ENCODE measurements around the gene PCDHGB2. TPM values are rescaled to one million over a fixed set of nuclear protein-coding genes. Genes with fewer than 3 reads are reported as not detected.

PCDHGB2 gene
- total RNA-seq, 2 experiments from 2014 or later = 0.13 TPM

DNA sequence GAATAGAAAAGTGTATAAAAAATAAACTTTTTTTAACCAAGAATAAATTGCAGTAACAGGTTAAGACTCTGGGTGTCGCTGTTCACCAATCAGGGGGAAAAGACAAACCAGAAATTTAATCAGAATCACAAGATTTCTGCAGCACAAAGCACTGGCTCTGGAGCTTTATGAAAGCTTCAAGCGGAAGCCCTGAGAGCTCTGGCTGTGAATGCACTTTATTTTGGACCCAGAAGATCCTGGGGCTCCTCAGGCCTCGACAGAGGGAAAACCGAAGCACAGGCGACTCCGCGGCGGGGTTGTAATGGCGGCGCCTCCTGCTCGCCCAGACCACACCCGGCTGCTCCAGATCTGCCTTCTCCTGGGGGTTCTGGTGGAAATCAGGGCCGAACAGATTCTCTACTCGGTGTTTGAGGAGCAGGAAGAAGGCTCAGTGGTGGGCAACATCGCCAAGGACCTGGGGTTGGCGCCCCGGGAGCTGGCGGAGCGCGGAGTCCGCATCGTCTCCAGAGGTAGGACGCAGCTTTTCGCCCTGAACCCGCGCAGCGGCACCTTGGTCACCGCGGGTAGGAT lies 4.8 kb upstream of the PCDHGB2 start, which contains the start of gene PCDHGA4:
Gene PCDHGA4 (plus strand): TSS at position 122 of the 570 bp plus-strand sequence. CDS start 87 bp downstream, at position 209.
- ATAC-seq (no peak), DNase-seq (no peak)
- CTCF ChIA-PET = interaction anchor here (1.0 to 2.0 kb wide), 7 partner anchors 22 to 523 kb away, joined by 3 to 11 read pairs (median 4); partner anchors contain the start of genes PCDHGA10 and TAF7
- POLR2A ChIA-PET = no interaction called here
- H3K4me1 Mint-ChIP-seq (ENCODE audit: low read depth) = peaks cover 2% of the 10 kb centered on the region
- peaks cover 6% of the 10 kb centered on the region for H3K9me3 Mint-ChIP-seq (ENCODE audit: insufficient read depth)
- no peak within 1 kb of the TSS for H3K4me3 Mint-ChIP-seq
- no peak within 1 kb of the TSS for H3K27ac Mint-ChIP-seq
- H3K36me3 Mint-ChIP-seq (ENCODE audit: low read depth) = no peaks in the 10 kb centered on the region
- H3K27me3 Mint-ChIP-seq (ENCODE audit: low read depth) = peaks cover 31% of the 10 kb centered on the region

DNA sequence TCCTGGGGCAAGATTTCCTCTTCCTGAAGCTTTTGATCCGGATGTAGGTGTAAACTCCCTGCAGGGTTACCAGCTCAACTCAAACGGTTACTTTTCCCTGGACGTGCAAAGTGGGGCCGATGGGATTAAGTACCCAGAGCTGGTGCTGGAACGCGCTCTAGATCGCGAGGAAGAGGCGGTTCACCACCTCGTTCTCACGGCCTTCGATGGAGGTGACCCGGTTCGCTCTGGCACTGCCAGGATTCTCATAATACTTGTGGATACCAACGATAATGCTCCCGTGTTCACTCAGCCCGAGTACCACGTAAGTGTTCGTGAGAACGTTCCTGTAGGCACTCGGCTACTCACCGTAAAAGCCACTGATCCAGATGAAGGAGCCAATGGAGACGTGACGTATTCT lies 4.2 kb upstream of the PCDHGB2 start:
- ChIA-PET CTCF (interaction anchor here (1.1 to 2.0 kb wide), 6 partner anchors 22 to 208 kb away, joined by 4 to 11 read pairs (median 4); partner anchors contain the start of genes PCDHGA10 and TAF7), POLR2A (no interaction called here)
- peaks cover 5% of the 10 kb centered on the region for H3K36me3 Mint-ChIP-seq (ENCODE audit: low read depth)

DNA sequence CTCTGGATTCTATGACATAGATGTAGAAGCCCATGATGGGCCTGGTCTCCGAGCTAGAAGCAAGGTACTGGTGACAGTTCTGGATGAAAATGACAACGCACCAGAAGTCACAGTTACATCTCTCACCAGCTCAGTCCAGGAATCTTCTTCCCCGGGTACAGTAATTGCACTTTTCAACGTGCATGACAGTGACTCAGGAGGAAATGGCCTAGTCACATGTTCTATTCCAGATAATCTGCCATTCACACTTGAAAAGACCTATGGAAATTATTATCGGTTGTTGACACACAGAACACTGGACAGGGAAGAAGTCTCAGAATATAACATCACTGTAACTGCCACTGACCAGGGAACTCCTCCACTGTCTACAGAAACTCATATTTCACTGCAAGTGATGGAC lies 3.7 kb upstream of the PCDHGB2 start:
- POLR2A ChIA-PET = no interaction called here
- Mint-ChIP-seq H3K9me3 (ENCODE audit: insufficient read depth) (peaks cover 17% of the 10 kb centered on the region), H3K27me3 (ENCODE audit: low read depth) (peaks cover 31% of the 10 kb centered on the region), H3K4me3 (no peak overlapping the region), H3K4me1 (ENCODE audit: low read depth) (peaks cover 2% of the 10 kb centered on the region), H3K27ac (no peak overlapping the region), H3K36me3 (ENCODE audit: low read depth) (peaks cover 10% of the 10 kb centered on the region)
- ATAC-seq (no peak), DNase-seq (no peak)
- CTCF ChIA-PET = interaction anchor here (1.1 to 2.0 kb wide), 4 partner anchors 23 to 208 kb away, joined by 4 to 11 read pairs (median 6); partner anchors contain the start of gene TAF7

More for the DNA sequence above, 4.2 kb upstream of the PCDHGB2 start:
- no peak for DNase-seq
- no peak overlapping the region for H3K4me3 Mint-ChIP-seq
- H3K4me1 Mint-ChIP-seq (ENCODE audit: low read depth) = peaks cover 2% of the 10 kb centered on the region
- no peak for ATAC-seq
- peaks cover 28% of the 10 kb centered on the region for H3K27me3 Mint-ChIP-seq (ENCODE audit: low read depth)
- peaks cover 12% of the 10 kb centered on the region for H3K9me3 Mint-ChIP-seq (ENCODE audit: insufficient read depth)
- no peak overlapping the region for H3K27ac Mint-ChIP-seq

DNA sequence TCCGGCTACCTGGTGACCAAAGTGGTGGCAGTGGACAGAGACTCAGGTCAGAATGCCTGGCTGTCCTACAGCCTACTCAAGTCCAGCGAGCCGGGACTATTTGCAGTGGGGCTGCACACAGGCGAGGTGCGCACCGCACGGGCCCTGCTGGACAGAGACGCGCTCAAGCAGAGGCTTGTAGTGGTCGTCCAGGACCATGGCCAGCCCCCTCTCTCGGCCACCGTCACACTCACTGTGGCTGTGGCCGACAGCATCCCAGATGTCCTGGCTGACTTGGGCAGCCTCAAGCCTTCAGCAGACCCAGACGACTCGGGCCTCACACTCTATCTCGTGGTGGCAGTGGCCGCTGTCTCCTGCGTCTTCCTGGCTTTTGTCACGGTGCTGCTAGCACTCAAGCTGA lies 2.8 kb upstream of the PCDHGB2 start:
- H3K9me3 Mint-ChIP-seq (ENCODE audit: insufficient read depth) = peaks cover 22% of the 10 kb centered on the region
- ATAC-seq = no peak
- H3K4me3 Mint-ChIP-seq = no peak overlapping the region
- POLR2A ChIA-PET = no interaction called here
- H3K27ac Mint-ChIP-seq = no peak overlapping the region
- CTCF ChIA-PET = no interaction called here
- DNase-seq = no peak
- H3K36me3 Mint-ChIP-seq (ENCODE audit: low read depth) = peaks cover 13% of the 10 kb centered on the region
- H3K4me1 Mint-ChIP-seq (ENCODE audit: low read depth) = peaks cover 2% of the 10 kb centered on the region
- H3K27me3 Mint-ChIP-seq (ENCODE audit: low read depth) = peaks cover 30% of the 10 kb centered on the region

DNA sequence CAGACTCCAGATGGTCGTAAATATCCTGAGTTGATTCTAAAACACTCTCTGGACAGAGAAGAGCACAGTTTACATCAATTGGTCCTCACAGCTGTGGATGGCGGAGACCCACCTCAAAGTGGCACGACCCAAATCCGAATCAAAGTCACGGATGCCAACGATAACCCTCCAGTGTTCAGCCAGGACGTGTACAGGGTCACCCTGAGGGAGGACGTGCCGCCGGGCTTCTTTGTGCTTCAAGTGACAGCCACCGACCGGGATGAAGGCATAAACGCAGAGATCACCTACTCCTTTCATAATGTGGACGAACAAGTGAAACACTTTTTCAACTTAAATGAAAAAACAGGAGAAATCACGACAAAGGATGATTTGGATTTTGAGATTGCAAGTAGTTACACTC lies 891 bp downstream of the PCDHGB2 start:
- Mint-ChIP-seq H3K27ac (no peak overlapping the region), H3K4me3 (peak overlapping the region; percentile 6), H3K27me3 (ENCODE audit: low read depth) (peaks cover 47% of the 10 kb centered on the region), H3K9me3 (ENCODE audit: insufficient read depth) (peaks cover 45% of the 10 kb centered on the region), H3K36me3 (ENCODE audit: low read depth) (peaks cover 35% of the 10 kb centered on the region), H3K4me1 (ENCODE audit: low read depth) (peaks cover 2% of the 10 kb centered on the region)
- ChIA-PET CTCF (interaction anchor here (0.8 to 1.3 kb wide), 4 partner anchors 10 to 203 kb away, joined by 3 to 8 read pairs (median 4); partner anchors contain the start of genes PCDHGA10, PCDHGB1 and TAF7), POLR2A (no interaction called here)
- no peak for DNase-seq
- ATAC-seq = no peak

DNA sequence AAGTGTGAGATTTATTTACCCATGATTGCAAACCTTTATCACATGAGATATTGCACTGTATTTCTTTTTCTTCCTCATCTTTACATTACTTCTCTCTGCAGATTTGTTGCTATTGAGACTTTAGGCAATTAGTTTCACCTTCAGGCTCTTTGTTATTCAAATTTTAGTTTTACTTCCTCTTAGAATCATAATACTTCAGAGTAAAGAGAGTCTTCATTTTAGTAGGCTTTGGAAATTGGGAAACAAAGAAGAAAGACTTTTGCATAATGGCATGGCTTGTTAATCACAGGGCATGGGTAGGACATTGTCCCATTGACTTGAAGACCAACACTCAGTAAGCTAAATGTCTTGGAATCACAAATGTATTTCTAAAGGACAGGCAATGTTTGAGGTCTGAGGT lies 2.9 kb downstream of the PCDHGB2 start:
- CTCF ChIA-PET = no interaction called here

DNA sequence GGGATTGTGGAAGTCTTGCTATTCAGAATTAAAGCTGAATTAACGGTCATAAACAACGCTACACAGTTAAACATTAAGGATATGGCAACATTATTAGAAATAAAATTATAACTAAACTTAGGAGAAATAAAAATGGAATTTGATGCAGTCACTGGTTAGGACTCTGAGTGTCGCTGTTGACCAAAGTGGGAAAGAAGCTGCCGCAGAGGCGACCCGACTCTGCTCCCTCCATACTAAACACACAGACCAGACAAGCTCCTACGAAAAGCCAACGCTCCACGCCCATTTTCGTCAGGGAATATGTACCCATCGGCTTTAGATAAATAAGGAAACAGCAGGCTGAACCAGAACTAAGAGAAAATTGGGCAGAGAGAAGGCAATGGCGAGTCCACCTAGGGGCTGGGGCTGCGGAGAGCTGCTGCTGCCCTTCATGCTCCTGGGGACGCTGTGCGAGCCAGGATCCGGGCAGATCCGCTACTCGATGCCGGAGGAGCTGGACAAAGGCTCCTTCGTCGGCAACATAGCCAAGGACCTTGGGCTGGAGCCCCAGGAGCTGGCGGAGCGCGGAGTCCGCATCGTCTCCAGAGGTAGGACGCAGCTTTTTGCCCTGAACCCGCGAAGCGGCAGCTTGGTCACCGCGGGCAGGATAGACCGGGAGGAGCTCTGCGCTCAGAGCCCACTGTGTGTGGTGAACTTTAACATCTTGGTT lies 4.3 kb downstream of the PCDHGB2 start, which contains the start of gene PCDHGA5:
Gene PCDHGA5 (plus strand): TSS at position 211 of the 709 bp plus-strand sequence. CDS start 169 bp downstream, at position 380.
- H3K36me3 Mint-ChIP-seq (ENCODE audit: low read depth) = peaks cover 37% of the 10 kb centered on the region
- ATAC-seq = no peak
- peaks cover 2% of the 10 kb centered on the region for H3K4me1 Mint-ChIP-seq (ENCODE audit: low read depth)
- peaks cover 55% of the 10 kb centered on the region for H3K9me3 Mint-ChIP-seq (ENCODE audit: insufficient read depth)
- peak within 1 kb of the TSS; percentile 28 for H3K4me3 Mint-ChIP-seq
- peaks cover 51% of the 10 kb centered on the region for H3K27me3 Mint-ChIP-seq (ENCODE audit: low read depth)
- no peak for DNase-seq
- H3K27ac Mint-ChIP-seq = peak within 1 kb of the TSS; percentile 46
- CTCF ChIA-PET = interaction anchor here (1.0 to 1.2 kb wide), 6 partner anchors 22 to 57 kb away, joined by 3 to 5 read pairs (median 3); partner anchors contain the start of genes PCDHGA10, PCDHGA11, PCDHGB5 and TAF7
- POLR2A ChIA-PET = no interaction called here

More for the DNA sequence above, 2.9 kb downstream of the PCDHGB2 start:
- Mint-ChIP-seq H3K36me3 (ENCODE audit: low read depth) (peaks cover 37% of the 10 kb centered on the region), H3K9me3 (ENCODE audit: insufficient read depth) (peaks cover 55% of the 10 kb centered on the region), H3K4me1 (ENCODE audit: low read depth) (peaks cover 2% of the 10 kb centered on the region), H3K27me3 (ENCODE audit: low read depth) (peaks cover 53% of the 10 kb centered on the region), H3K4me3 (no peak overlapping the region), H3K27ac (no peak overlapping the region)
- DNase-seq (no peak), ATAC-seq (no peak)
- POLR2A ChIA-PET = interaction anchor here (1.2 kb wide), 1 partner anchor 42 kb away, joined by 3 read pairs; the partner anchor contains the start of gene TAF7

DNA sequence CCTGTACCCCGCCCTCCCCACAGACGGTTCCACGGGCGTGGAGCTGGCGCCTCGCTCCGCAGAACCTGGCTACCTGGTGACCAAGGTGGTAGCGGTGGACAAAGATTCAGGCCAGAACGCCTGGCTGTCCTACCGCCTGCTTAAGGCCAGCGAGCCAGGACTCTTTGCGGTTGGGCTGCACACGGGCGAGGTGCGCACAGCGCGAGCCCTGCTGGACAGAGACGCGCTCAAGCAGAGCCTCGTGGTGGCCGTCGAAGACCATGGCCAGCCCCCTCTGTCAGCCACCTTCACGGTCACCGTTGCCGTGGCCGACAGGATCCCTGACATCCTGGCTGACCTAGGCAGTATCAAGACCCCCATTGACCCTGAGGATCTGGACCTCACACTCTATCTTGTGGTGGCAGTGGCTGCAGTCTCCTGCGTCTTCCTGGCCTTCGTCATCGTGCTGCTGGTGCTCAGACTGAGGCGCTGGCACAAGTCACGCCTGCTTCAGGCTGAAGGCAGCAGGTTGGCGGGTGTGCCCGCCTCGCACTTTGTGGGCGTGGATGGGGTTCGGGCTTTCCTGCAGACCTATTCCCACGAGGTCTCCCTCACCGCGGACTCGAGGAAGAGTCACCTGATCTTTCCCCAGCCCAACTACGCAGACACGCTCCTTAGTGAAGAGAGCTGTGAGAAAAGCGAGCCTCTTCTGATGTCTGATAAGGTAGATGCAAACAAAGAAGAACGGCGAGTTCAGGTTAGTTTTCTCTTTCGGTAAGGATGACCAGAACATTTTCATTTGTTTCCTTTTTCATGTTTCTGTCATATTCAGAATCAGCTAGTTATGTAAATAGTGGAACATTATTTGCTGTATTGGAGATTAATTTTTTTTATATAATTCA lies 6.5 kb downstream of the PCDHGB2 start:
- ChIA-PET POLR2A (no interaction called here), CTCF (no interaction called here)
- H3K4me1 Mint-ChIP-seq (ENCODE audit: low read depth) = peaks cover 8% of the 10 kb centered on the region
- peaks cover 48% of the 10 kb centered on the region for H3K9me3 Mint-ChIP-seq (ENCODE audit: insufficient read depth)
- peaks cover 28% of the 10 kb centered on the region for H3K36me3 Mint-ChIP-seq (ENCODE audit: low read depth)
- H3K27ac Mint-ChIP-seq = no peak overlapping the region
- peaks cover 56% of the 10 kb centered on the region for H3K27me3 Mint-ChIP-seq (ENCODE audit: low read depth)
- H3K4me3 Mint-ChIP-seq = peak overlapping the region; percentile 38
- ATAC-seq (no peak), DNase-seq (no peak)

DNA sequence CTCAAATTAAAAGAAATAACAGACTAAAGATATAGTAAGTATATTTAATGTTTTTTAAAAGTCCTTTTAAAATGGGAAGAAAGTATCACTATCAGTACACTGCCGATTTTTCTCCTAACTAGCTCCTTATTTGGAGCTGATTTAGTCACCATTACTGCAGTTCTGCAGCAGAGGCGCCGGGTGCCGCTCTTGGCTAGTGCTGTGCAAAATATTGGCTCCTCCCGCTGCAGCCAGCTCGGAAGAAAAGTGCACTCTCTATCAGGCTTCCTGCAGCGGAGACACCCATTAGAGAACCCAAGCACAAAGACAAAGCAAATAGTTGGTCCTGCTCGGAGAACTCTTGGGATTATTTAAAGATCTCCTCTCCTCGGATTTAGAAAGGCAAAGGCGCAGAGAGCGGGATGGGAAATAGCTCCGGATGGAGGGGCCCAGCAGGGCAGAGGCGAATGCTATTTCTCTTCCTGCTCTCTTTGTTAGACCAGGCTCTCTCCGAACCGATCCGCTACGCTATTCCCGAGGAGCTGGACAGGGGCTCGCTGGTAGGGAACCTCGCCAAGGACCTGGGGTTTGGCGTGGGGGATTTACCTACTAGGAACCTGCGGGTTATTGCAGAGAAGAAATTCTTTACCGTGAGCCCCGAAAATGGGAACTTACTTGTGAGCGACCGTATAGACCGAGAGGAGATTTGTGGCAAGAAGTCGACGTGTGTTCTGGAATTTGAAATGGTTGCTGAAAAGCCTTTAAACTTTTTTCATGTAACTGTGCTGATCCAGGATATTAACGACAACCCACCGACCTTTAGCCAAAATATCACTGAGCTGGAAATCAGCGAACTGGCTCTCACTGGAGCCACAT lies 10.4 kb downstream of the PCDHGB2 start, which contains the start of gene PCDHGB3:
Gene PCDHGB3 (plus strand): TSS at position 249 of the 855 bp plus-strand sequence. CDS start 153 bp downstream, at position 402.
- Mint-ChIP-seq H3K4me1 (ENCODE audit: low read depth) (peaks cover 8% of the 10 kb centered on the region), H3K9me3 (ENCODE audit: insufficient read depth) (peaks cover 27% of the 10 kb centered on the region), H3K4me3 (peak within 1 kb of the TSS; percentile 63), H3K27me3 (ENCODE audit: low read depth) (peaks cover 45% of the 10 kb centered on the region), H3K27ac (no peak within 1 kb of the TSS), H3K36me3 (ENCODE audit: low read depth) (peaks cover 15% of the 10 kb centered on the region)
- peak; percentile 57 for ATAC-seq
- peak; percentile 52 for DNase-seq
- POLR2A ChIA-PET = interaction anchor here (0.7 kb wide), 1 partner anchor 51 kb away, joined by 3 read pairs; no protein-coding TSS in a partner anchor
- CTCF ChIA-PET = interaction anchor here (0.8 to 2.2 kb wide), 21 partner anchors 10 to 197 kb away, joined by 3 to 22 read pairs (median 5); partner anchors contain the start of genes PCDHGA1, PCDHGA10, PCDHGA11 and PCDHGA12

Measured in activated CD8-positive, alpha-beta T cell treated with anti-CD3 and anti-CD28 coated beads, Interleukin-2, amount 10 ng/mL, durations not matched to agents 7 days and 5 days (primary cell).